Lower leg skin (tissue), 3 donors: ENCODE data around the gene UBE2I.

Experiments used
- CTCF ChIP-seq, 3 donors: fragments of 450-650 bp; IDR thresholded peaks; one replicate each; pipeline ENCODE4 v1.5.1; 2016; ENCODE audit warnings: antibody characterized with exemption in 3 of 3, mild to moderate bottlenecking in 3 of 3, moderate library complexity in 2 of 3
- POLR2A ChIP-seq, 2 donors: fragments of 450-650 bp; IDR thresholded peaks; one replicate each; pipeline ENCODE4 v1.6.1; 2016 to 2017; ENCODE audit warnings: antibody characterized with exemption in 2 of 2, mild to moderate bottlenecking in 1 of 2, moderate library complexity in 1 of 2

- TF ChIP-seq POLR2A (IDR thresholded peaks at IDR 0.05) (no peak), CTCF (IDR thresholded peaks at IDR 0.05) (no peak)
These were observed 17.0 kb downstream of the UBE2I start for GRCh38 chr16:1326391-1326790.
